ENCODE measurements around the gene NTN1.

The NTN1 gene

DNA sequence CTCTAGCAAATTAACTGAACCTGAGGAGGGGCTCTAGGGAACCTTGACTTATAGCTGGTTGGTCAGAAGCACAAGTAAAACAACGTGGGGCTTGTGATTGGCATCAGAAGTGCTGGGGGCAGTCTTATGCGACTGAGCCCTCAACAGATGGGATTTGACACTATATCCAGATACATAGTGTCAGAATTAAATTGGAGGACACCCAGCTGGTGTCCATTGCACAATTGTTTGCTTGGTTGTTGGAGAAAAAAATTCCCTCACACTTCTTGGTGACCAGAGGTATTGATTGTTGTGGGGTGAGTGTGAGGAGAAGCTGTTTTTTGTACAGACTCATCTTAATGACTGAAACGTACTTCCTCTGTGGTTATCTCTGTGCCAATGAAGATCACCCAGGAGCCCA lies 59.7 kb downstream of the NTN1 start:
- DNase-seq (ENCODE audit: low read depth, low spot score): no peak
- ChIA-PET CTCF (no interaction called here), POLR2A (no interaction called here)
- no peak overlapping the region for H3K4me3 ChIP-seq (ENCODE audit: low read depth, low read length)
- TF ChIP-seq, protein P1, sequence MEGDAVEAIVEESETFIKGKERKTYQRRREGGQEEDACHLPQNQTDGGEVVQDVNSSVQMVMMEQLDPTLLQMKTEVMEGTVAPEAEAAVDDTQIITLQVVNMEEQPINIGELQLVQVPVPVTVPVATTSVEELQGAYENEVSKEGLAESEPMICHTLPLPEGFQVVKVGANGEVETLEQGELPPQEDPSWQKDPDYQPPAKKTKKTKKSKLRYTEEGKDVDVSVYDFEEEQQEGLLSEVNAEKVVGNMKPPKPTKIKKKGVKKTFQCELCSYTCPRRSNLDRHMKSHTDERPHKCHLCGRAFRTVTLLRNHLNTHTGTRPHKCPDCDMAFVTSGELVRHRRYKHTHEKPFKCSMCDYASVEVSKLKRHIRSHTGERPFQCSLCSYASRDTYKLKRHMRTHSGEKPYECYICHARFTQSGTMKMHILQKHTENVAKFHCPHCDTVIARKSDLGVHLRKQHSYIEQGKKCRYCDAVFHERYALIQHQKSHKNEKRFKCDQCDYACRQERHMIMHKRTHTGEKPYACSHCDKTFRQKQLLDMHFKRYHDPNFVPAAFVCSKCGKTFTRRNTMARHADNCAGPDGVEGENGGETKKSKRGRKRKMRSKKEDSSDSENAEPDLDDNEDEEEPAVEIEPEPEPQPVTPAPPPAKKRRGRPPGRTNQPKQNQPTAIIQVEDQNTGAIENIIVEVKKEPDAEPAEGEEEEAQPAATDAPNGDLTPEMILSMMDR (IDR thresholded peaks at IDR 0.05; ENCODE audit: insufficient read depth, low read length, missing control alignments): no peak

DNA sequence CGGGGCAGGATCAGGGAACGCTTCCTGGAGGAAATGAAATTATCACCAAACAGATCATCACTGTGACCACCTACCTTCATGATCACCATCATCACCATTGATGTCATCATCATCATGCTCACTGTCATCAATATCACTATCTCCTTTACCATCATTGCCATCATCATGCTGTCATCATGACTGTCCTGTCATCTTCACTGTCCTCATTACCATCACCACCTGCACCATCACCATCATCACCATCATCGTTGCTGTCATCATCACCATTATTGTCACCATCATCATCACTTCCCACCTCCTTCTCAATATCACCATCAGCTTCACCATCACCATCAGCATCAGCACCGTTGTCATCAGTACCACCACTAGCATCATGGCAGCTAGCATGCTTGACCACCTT lies 65.3 kb downstream of the NTN1 start:
- ChIA-PET CTCF (no interaction called here), POLR2A (no interaction called here)
- TF ChIP-seq, protein P1 (IDR thresholded peaks at IDR 0.05; ENCODE audit: insufficient read depth, low read length, missing control alignments): no peak
- H3K4me3 ChIP-seq (ENCODE audit: low read depth, low read length): no peak overlapping the region
- DNase-seq (ENCODE audit: low read depth, low spot score): no peak

DNA sequence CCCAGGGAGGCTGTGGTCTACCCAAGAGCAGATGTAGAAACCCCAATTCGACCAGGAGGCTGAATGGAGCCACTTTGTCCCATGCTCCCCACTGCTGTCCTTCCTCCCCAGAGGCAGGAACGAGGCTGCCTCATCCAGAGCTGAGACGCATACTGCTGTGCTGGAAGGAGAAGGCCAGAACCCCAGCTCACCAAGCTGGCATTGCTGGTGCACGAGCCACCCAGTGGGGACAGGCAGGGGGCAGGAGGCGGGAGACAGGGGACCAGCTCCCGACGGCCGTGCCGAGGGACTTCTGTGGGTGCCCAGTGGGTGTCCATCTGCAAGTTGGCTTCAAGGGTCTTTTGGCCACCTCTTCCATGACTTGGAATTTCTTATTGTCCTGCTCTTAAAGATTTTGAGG lies 66.6 kb downstream of the NTN1 start:
- TF ChIP-seq, protein P1 (IDR thresholded peaks at IDR 0.05; ENCODE audit: insufficient read depth, low read length, missing control alignments): no peak
- no peak overlapping the region for H3K4me3 ChIP-seq (ENCODE audit: low read depth, low read length)
- ChIA-PET CTCF (no interaction called here), POLR2A (no interaction called here)
- no peak for DNase-seq (ENCODE audit: low read depth, low spot score)

DNA sequence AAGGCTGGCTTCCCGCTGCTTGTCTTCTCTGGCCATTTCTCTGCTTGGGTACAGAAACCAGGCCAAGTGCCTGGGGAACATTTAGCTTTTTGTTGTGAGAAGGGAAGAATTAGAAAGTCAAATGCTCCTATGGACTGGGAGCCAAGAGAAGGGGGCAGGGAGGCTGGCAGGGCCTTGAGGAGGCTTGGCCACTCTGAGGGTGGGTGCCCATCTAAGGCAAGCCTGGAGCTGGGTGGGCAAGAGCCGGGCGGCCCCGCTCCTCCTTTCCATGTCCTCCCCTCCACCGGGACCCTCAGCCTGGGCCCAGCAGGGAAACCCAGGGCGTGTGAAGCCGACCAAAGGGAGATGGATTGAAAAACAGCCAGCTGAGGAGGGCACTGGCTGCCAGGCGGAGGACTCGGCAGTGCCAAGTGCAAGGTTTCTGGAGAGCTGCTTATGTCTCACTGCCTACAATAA lies 69.4 kb downstream of the NTN1 start:
- CTCF ChIA-PET: no interaction called here

DNA sequence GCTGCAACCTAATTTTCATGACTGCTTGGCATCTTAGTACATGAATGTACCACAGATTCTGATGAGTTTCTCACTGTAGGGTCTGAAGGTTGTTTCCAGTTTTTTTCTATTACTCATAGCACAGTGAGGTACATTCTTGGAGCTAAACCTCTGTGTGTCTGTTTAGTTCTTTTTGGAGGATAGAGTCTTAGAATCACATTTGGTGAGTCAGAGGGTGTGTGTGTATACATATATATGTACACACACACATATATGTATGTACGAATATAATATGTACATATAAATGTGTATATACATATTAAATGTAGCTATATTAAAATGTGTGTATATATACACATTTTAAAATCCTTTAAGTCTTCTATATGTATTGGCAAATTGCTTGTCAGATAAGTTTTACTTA lies 72.9 kb downstream of the NTN1 start:
- POLR2A ChIA-PET: no interaction called here
- DNase-seq (ENCODE audit: low read depth, low spot score): no peak
- TF ChIP-seq, protein P1 (IDR thresholded peaks at IDR 0.05; ENCODE audit: insufficient read depth, low read length, missing control alignments): no peak
- no peak overlapping the region for H3K4me3 ChIP-seq (ENCODE audit: low read depth, low read length)
- CTCF ChIA-PET: no interaction called here

More for the DNA sequence above, 69.4 kb downstream of the NTN1 start:
- DNase-seq (ENCODE audit: low read depth, low spot score): no peak
- H3K4me3 ChIP-seq (ENCODE audit: low read depth, low read length): no peak overlapping the region
- POLR2A ChIA-PET: no interaction called here
- TF ChIP-seq, protein P1 (IDR thresholded peaks at IDR 0.05; ENCODE audit: insufficient read depth, low read length, missing control alignments): no peak

DNA sequence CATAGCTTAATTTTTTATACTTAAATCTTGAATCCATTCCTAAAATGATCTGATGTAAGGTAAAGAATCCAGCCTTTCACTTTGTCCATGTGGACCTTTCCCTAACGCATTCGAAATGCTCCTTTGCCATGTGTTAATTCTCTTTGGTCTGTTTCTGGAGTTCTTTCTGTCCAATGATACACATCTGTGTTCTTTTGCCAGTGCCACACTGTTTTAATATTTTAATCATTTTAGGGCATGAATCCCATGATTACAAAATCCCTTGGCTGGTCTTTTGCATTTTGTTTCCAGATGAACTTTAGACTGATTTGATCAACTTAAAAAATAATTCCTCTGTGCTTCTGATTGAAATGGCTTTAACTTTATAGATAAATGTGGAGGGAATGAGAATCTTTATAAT lies 74.1 kb downstream of the NTN1 start:
- no peak overlapping the region for H3K4me3 ChIP-seq (ENCODE audit: low read depth, low read length)
- TF ChIP-seq, protein P1 (IDR thresholded peaks at IDR 0.05; ENCODE audit: insufficient read depth, low read length, missing control alignments): no peak
- ChIA-PET POLR2A (no interaction called here), CTCF (no interaction called here)
- DNase-seq (ENCODE audit: low read depth, low spot score): no peak
